IMR-90 (cell line): ENCODE data around the gene GSN. TPM values are rescaled to one million over a fixed set of nuclear protein-coding genes. Genes with fewer than 3 reads are reported as not detected.

Experiments used
- ATAC-seq: fragments of 200-7000 bp; cut with Tn5 transposase; 2 replicates; pipeline ENCODE4 v1.9.1; 2020; ENCODE audit warnings: low read depth, mild to moderate bottlenecking, moderate library complexity
- BruUV-seq: library from RNA; stranded (reverse); fragments of 400-500 nt; replicated peaks from 2 replicates; lab custom pipeline; 2021; lab: Mats Ljungman, UMichigan
- CTCF ChIA-PET: fragments of 300-600 bp; formaldehyde crosslinking; extraction: SDS; loops from one replicate; lab custom pipeline; 2021; ENCODE audit warnings: antibody characterized with exemption; lab: Yijun Ruan, JAX
- POLR2A ChIA-PET: fragments of 300-600 bp; sonication (Branson Sonifier 250); formaldehyde crosslinking; loops from one replicate; lab custom pipeline; 2022; ENCODE audit warnings: antibody characterized with exemption; ENCODE audit not compliant: unreplicated experiment; lab: Charles Lee
- DNase-seq: peaks from one replicate; pipeline ENCODE4 v3.0.0; 2013
- H2AFZ ChIP-seq: replicated peaks from 2 replicates; pipeline ENCODE3; 2013; ENCODE audit warnings: low read length, mild to moderate bottlenecking; ENCODE audit not compliant: poor library complexity
- H2AK5ac ChIP-seq: 2 replicates; pipeline ENCODE4 v1.6.1; 2013; ENCODE audit warnings: low read depth, low read length, inconsistent platforms
- H2AK9ac ChIP-seq: replicated peaks from 2 replicates; pipeline ENCODE3; 2013; ENCODE audit warnings: mild to moderate bottlenecking, low read depth, low read length, moderate library complexity; ENCODE audit not compliant: poor library complexity
- H2BK120ac ChIP-seq: 2 replicates; pipeline ENCODE4 v1.6.1; 2013; ENCODE audit warnings: low read depth, low read length, inconsistent platforms
- H2BK15ac ChIP-seq: 3 replicates; pipeline ENCODE4 v1.6.1; 2013; ENCODE audit warnings: low read depth, low read length, inconsistent platforms
- H2BK20ac ChIP-seq: 2 replicates; pipeline ENCODE4 v1.6.1; 2013; ENCODE audit warnings: low read depth, mild to moderate bottlenecking, inconsistent platforms, low read length, moderate library complexity
- H2BK5ac ChIP-seq: 2 replicates; pipeline ENCODE4 v1.6.1; 2013; ENCODE audit warnings: mild to moderate bottlenecking, low read depth, low read length, inconsistent platforms; ENCODE audit not compliant: poor library complexity, severe bottlenecking
- H3K14ac ChIP-seq: replicated peaks from 2 replicates; pipeline ENCODE4 v1.6.1; 2013; ENCODE audit warnings: low read depth, low read length, inconsistent platforms
- H3K18ac ChIP-seq: 2 replicates; pipeline ENCODE4 v1.6.1; 2013; ENCODE audit warnings: low read depth, low read length, control low read depth
- H3K23ac ChIP-seq: 2 replicates; pipeline ENCODE4 v1.6.1; 2013; ENCODE audit warnings: low read depth, low read length, inconsistent platforms
- H3K27ac ChIP-seq: 2 replicates; pipeline ENCODE4 v1.5.1; 2013; ENCODE audit warnings: mild to moderate bottlenecking, control low read depth, low read length; ENCODE audit not compliant: insufficient read depth
- H3K27me3 ChIP-seq: 2 replicates; pipeline ENCODE4 v1.6.1; 2013; ENCODE audit warnings: low read length; ENCODE audit not compliant: control insufficient read depth, insufficient read depth
- H3K36me3 ChIP-seq: 2 replicates; pipeline ENCODE4 v1.6.1; 2013; ENCODE audit warnings: low read length, mixed read lengths; ENCODE audit not compliant: control insufficient read depth, insufficient read depth
- H3K4ac ChIP-seq: 2 replicates; pipeline ENCODE4 v1.6.1; 2013; ENCODE audit warnings: low read depth, low read length, inconsistent platforms
- H3K4me1 ChIP-seq: 2 replicates; pipeline ENCODE4 v1.6.1; 2013; ENCODE audit warnings: low read length, mixed read lengths; ENCODE audit not compliant: control insufficient read depth, insufficient read depth
- H3K4me2 ChIP-seq: 2 replicates; pipeline ENCODE4 v1.6.1; 2013; ENCODE audit warnings: low read depth, mild to moderate bottlenecking, control low read depth, low read length, moderate library complexity
- H3K4me3 ChIP-seq: 2 replicates; pipeline ENCODE4 v1.5.1; 2013; ENCODE audit warnings: low read depth, mild to moderate bottlenecking, control low read depth, low read length, moderate library complexity; ENCODE audit not compliant: insufficient read depth
- H3K56ac ChIP-seq: 2 replicates; pipeline ENCODE4 v1.6.1; 2013; ENCODE audit warnings: low read length, inconsistent platforms; ENCODE audit not compliant: insufficient read depth; ENCODE audit errors: extremely low read depth
- H3K79me1 ChIP-seq, 2 experiments: 2 replicates each; pipeline ENCODE4 v1.6.1; 2013; ENCODE audit warnings: low read length in 2 of 2, inconsistent platforms in 1 of 2, low read depth in 1 of 2
- H3K9ac ChIP-seq: 2 replicates; pipeline ENCODE4 v1.6.1; 2013; ENCODE audit warnings: low read depth, low read length, control low read depth
- H3K9me1 ChIP-seq: 2 replicates; pipeline ENCODE4 v1.6.1; 2013; ENCODE audit warnings: low read length, inconsistent platforms; ENCODE audit not compliant: insufficient read depth
- H3K9me3 ChIP-seq: 2 replicates; pipeline ENCODE4 v1.6.1; 2013; ENCODE audit warnings: low read length; ENCODE audit not compliant: control insufficient read depth, insufficient read depth
- H4K20me1 ChIP-seq: 2 replicates; pipeline ENCODE4 v1.6.1; 2013; ENCODE audit warnings: low read length, inconsistent platforms; ENCODE audit not compliant: insufficient read depth
- H4K5ac ChIP-seq: 2 replicates; pipeline ENCODE4 v1.6.1; 2013; ENCODE audit warnings: mild to moderate bottlenecking, low read depth, low read length, control low read depth
- H4K8ac ChIP-seq, 2 experiments: 2 replicates each; pipeline ENCODE4 v1.6.1; 2013; ENCODE audit warnings: low read depth in 2 of 2, low read length in 2 of 2, control low read depth in 1 of 2, inconsistent platforms in 1 of 2
- H4K91ac ChIP-seq: 2 replicates; pipeline ENCODE4 v1.6.1; 2013; ENCODE audit warnings: low read depth, low read length, inconsistent platforms; ENCODE audit not compliant: insufficient read depth
- CEBPB ChIP-seq: IDR thresholded peaks from 2 replicates; pipeline ENCODE4 v1.6.1; 2012; ENCODE audit warnings: low read depth, low read length, improper control_type of control experiment
- CHD1 ChIP-seq: IDR thresholded peaks from 2 replicates; pipeline ENCODE4 v1.6.1; 2012; ENCODE audit warnings: low read depth, low read length, improper control_type of control experiment
- FOS ChIP-seq: fragments of 150-350 bp; IDR thresholded peaks from 2 replicates; pipeline ENCODE4 v1.6.1; 2016; ENCODE audit warnings: low read depth, low read length
- MAZ ChIP-seq: IDR thresholded peaks from 2 replicates; pipeline ENCODE4 v1.6.1; 2012; ENCODE audit warnings: low read depth, mild to moderate bottlenecking, low read length, improper control_type of control experiment, moderate library complexity, borderline replicate concordance
- POLR2A ChIP-seq: IDR thresholded peaks from 2 replicates; pipeline ENCODE4 v1.6.1; 2012; ENCODE audit warnings: mild to moderate bottlenecking, low read depth, low read length
- RAD21 ChIP-seq: IDR thresholded peaks from 2 replicates; pipeline ENCODE4 v1.6.1; 2012; ENCODE audit warnings: low read length, improper control_type of control experiment
- RCOR1 ChIP-seq: IDR thresholded peaks from 2 replicates; pipeline ENCODE4 v1.6.1; 2012; ENCODE audit warnings: mild to moderate bottlenecking, low read length, improper control_type of control experiment; ENCODE audit not compliant: insufficient replicate concordance
- RFX5 ChIP-seq: IDR thresholded peaks from 2 replicates; pipeline ENCODE4 v1.8.0; 2012; ENCODE audit warnings: low read depth, mild to moderate bottlenecking, low read length, moderate library complexity
- USF2 ChIP-seq: fragments of 150-350 bp; IDR thresholded peaks from 2 replicates; pipeline ENCODE4 v1.6.1; 2017; ENCODE audit warnings: mild to moderate bottlenecking, antibody characterized with exemption, low read length, low read depth
- WGBS, 2 experiments: methylation state at CpG; one replicate each; pipeline versions ENCODE4 v1.1.5 to v1.1.7; 2013; ENCODE audit warnings: missing lambda C conversion rate in 2 of 2; ENCODE audit not compliant: insufficient read length in 1 of 2; ENCODE audit errors: extremely low coverage in 2 of 2; 5-methylcytosine and 5-hydroxymethylcytosine counted together
- dilution Hi-C: fragments of 300-500 bp; cut with HindIII; formaldehyde crosslinking; loops from one replicate; pipeline ENCODE4 v1.14.3; 2018; ENCODE audit warnings: low sequenced_read_pairs; ENCODE audit not compliant: unreplicated experiment
- in situ Hi-C: fragments of 300-500 bp; cut with MboI; formaldehyde crosslinking; loops from 3 replicates; pipeline ENCODE4 v1.14.3; 2019; ENCODE audit warnings: low sequenced_read_pairs, inconsistent platforms, mixed read lengths
- intact Hi-C: fragments of 100-400 bp; cut with micrococcal nuclease; formaldehyde crosslinking; loops from 2 replicates; pipeline ENCODE4 v1.10.0; 2022
- polyA plus RNA-seq, 3 experiments: library from polyadenylated mRNA; depleted of rRNA; stranded (reverse); fragments of >200 nt; gene quantifications; 2 replicates each; pipeline ENCODE4 v1.2.3, GENCODE V29; 2012; ENCODE audit warnings: low replicate concordance in 1 of 3
- total RNA-seq: library from RNA; depleted of rRNA; stranded (reverse); fragments of >200 nt; gene quantifications from 2 replicates; pipeline ENCODE4 v1.2.3, GENCODE V29; 2012

GSN gene
- total and polyA plus RNA-seq, 2 of the 4 experiments (the other 2 are of a cell fraction): 495 to 547 TPM

GRCh38 chr9:121272401-121272948 is 4.5 kb downstream of the GSN start:
- H3K4me2 ChIP-seq: peak overlapping the region; percentile 36
- intact Hi-C loops: no loop called here

More at GRCh38 chr9:121272401-121272948, 4.5 kb downstream of the GSN start:
- Histone ChIP-seq H4K20me1 (peaks cover 17% of the 10 kb centered on the region), H3K27ac (peak overlapping the region; percentile 70), H2AK5ac (peak overlapping the region; percentile 78), H3K56ac (peak overlapping the region; percentile 49; the same call in 1 of the 2 replicates), H3K14ac (peak overlapping the region; percentile 65), H3K18ac (peak overlapping the region; percentile 3), H2BK120ac (peak overlapping the region; percentile 89), H3K27me3 (no peaks in the 10 kb centered on the region), H3K79me1 (peaks cover 42 to 86% of the 10 kb centered on the region in 2 experiments), H3K4ac (peak overlapping the region; percentile 94), H3K4me3 (no peak overlapping the region), H3K9ac (peak overlapping the region; percentile 6), H2BK20ac (peak overlapping the region; percentile 53; the same call in 1 of the 2 replicates), H4K8ac (peak overlapping the region; percentile 38 to 50; a peak in 2 of 4 replicates), H3K9me1 (peaks cover 30% of the 10 kb centered on the region), H4K91ac (peak overlapping the region; percentile 81), H3K23ac (peak overlapping the region; percentile 76), H2AK9ac (peak overlapping the region; percentile 28), H3K9me3 (no peaks in the 10 kb centered on the region), H2BK5ac (peak overlapping the region; percentile 77), H2AFZ (peak overlapping the region; percentile 52), H2BK15ac (peak overlapping the region; percentile 90; the same call in 2 of the 3 replicates), H4K5ac (peak overlapping the region; percentile 24), H3K4me1 (peaks cover 35% of the 10 kb centered on the region), H3K36me3 (peaks cover 2% of the 10 kb centered on the region; the same call in 1 of the 2 replicates)
- CTCF ChIA-PET: no interaction called here
- DNase-seq: no peak
- in situ Hi-C loops: no loop called here
- no peak for ATAC-seq
- 100% methylated on average over 1 of the region's 6 CpGs; no CpG with 5 or more reads in 1 of the 2 experiments for WGBS, 2 experiments
- POLR2A ChIA-PET: no interaction called here
- dilution Hi-C loops: no loop called here
- no TSS peak for BruUV-seq
- no peak for TF ChIP-seq FOS
- no peak for TF ChIP-seq RCOR1
- no peak for TF ChIP-seq RAD21
- no peak for TF ChIP-seq RFX5
- no peak for TF ChIP-seq CHD1
- no peak for TF ChIP-seq POLR2A
- TF ChIP-seq USF2: no peak
- TF ChIP-seq MAZ: no peak
- TF ChIP-seq CEBPB: no peak
